Aorta (tissue), 5 donors: Measurements from ENCODE around the gene INTS3. TPM values are rescaled to one million over a fixed set of nuclear protein-coding genes. Genes with fewer than 3 reads are reported as not detected.
"Not testable (repeated sequence)": the region's sequence is repeated elsewhere in the genome, so short reads cannot be mapped to it uniquely, and the experiment has no call there.

Experiments
- ATAC-seq: fragments of 200-7000 bp; cut with Tn5 transposase; one replicate; pipeline ENCODE4 v1.9.1; 2022; ENCODE audit warnings: moderate library complexity; ENCODE audit not compliant: low FRiP score
- DNase-seq, 2 donors: peaks; one replicate each; pipeline ENCODE4 v3.0.0-alpha.2; 2020
- H3K27ac ChIP-seq, 2 donors: one replicate each; pipeline ENCODE4 v1.5.1; 2013; ENCODE audit warnings: low read length in 2 of 2, mild to moderate bottlenecking in 2 of 2, moderate library complexity in 2 of 2, control low read depth in 1 of 2, inconsistent platforms in 1 of 2, low read depth in 1 of 2
- H3K27me3 ChIP-seq, 2 donors: one replicate each; pipeline ENCODE4 v1.6.1; 2013; ENCODE audit warnings: control low read depth in 1 of 2, low read length in 1 of 2, mild to moderate bottlenecking in 1 of 2, moderate library complexity in 1 of 2; ENCODE audit not compliant: insufficient read depth in 2 of 2, control insufficient read depth in 1 of 2
- H3K36me3 ChIP-seq, 2 donors: one replicate each; pipeline ENCODE4 v1.6.1; 2013; ENCODE audit warnings: control low read depth in 1 of 2, low read length in 1 of 2, mild to moderate bottlenecking in 1 of 2; ENCODE audit not compliant: insufficient read depth in 2 of 2, control insufficient read depth in 1 of 2
- H3K4me1 ChIP-seq, 2 donors: one replicate each; pipeline ENCODE4 v1.6.1; 2013; ENCODE audit warnings: low read length in 2 of 2, control low read depth in 1 of 2, mild to moderate bottlenecking in 1 of 2, moderate library complexity in 1 of 2; ENCODE audit not compliant: insufficient read depth in 2 of 2, control insufficient read depth in 1 of 2
- H3K4me3 ChIP-seq, 2 donors: one replicate each; pipeline ENCODE4 v1.5.1; 2013; ENCODE audit warnings: low read length in 2 of 2, control low read depth in 1 of 2, mild to moderate bottlenecking in 1 of 2
- H3K9me3 ChIP-seq: one replicate; pipeline ENCODE4 v1.6.1; 2013; ENCODE audit warnings: mild to moderate bottlenecking, low read length; ENCODE audit not compliant: control insufficient read depth
- WGBS, 2 donors: extraction: QIAGEN DNeasy Blood & Tissue Kit; methylation state at CpG; one replicate each; pipeline ENCODE4 v1.1.7; 2013; 5-methylcytosine and 5-hydroxymethylcytosine counted together
- intact Hi-C, 2 donors: fragments of 100-400 bp; cut with DNase I; formaldehyde crosslinking; loops; one replicate each; pipeline versions ENCODE4 v1.14.2 to v1.15.0; 2022
- polyA plus RNA-seq, 2 donors: library from polyadenylated mRNA; stranded (reverse); fragments of 200-250 nt; gene quantifications; one replicate each; pipeline ENCODE4 v1.2.3, GENCODE V29; 2013
- total RNA-seq, 2 donors: library from RNA; stranded (reverse); fragmentation: NEBNext Ultra II Directional; extraction: Animal tissue kit (Norgen Biotek cat#: 25700); gene quantifications; one replicate each; pipeline ENCODE4 v1.2.1, GENCODE V29; 2021
- donor health status: healthy with polysubstance abuse.
- donor health status: Bipolar disorder and iron deficiency.
- donor health status: DM: no; HTN: no; CAD: no.
- donor health status: DM: no; HTN: no; CAD: no.
- donor health status: DM: yes; HTN: yes; CAD: no.

The INTS3 gene
- total and polyA plus RNA-seq, 4 donors = 10.9 to 101 (median 64.4) TPM

DNA sequence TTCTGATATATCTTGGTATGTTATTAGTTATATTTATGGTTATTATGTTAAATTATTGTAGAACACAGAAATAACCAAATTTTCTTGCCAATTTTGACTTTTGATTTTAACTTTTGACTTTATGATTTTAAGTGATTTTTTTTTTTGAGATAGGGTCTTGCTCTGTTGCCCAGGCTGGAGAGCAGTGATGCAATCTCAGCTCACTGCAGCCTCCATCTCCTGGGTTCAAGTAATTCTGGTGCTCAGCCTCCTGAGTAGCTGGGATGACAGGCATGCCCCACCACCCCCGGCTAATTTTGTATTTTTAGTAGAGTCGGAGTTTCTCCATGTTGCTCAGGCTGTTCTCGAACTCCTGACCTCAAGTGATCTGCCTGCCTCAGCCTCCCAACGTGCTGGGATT lies 3.2 kb upstream of the INTS3 start:
- DNase-seq, H3K27ac ChIP-seq: not testable (repeated sequence)

GRCh38 chr1:153728305-153729066 lies 636 bp downstream of the INTS3 start:
- H3K36me3 ChIP-seq = no peaks in the 10 kb centered on the region
- H3K4me3 ChIP-seq = peak overlapping the region; percentile 82 to 89
- peak overlapping the region; percentile 84 to 99 for H3K27ac ChIP-seq
- intact Hi-C loops = loop anchor here in 1 of 2 donors (2.0 kb wide), 1 partner anchor 20 kb away; no protein-coding TSS in a partner anchor
- H3K4me1 ChIP-seq = no peaks in the 10 kb centered on the region
- DNase-seq (peak; percentile 65 to 78), ATAC-seq (peak; percentile 51)
- H3K9me3 ChIP-seq = no peaks in the 10 kb centered on the region
- 0 to 1% methylated on average over 18 to 19 of the region's 19 CpGs for WGBS, 2 donors
- H3K27me3 ChIP-seq = no peaks in the 10 kb centered on the region

More for the DNA sequence above, 3.2 kb upstream of the INTS3 start:
- H3K36me3 ChIP-seq, H3K4me3 ChIP-seq, intact Hi-C loops, H3K4me1 ChIP-seq, H3K9me3 ChIP-seq, H3K27me3 ChIP-seq, ATAC-seq: not testable (repeated sequence)
- WGBS, 2 donors = 88 to 89% methylated on average over 4 of the region's 4 CpGs

- Histone ChIP-seq H3K9me3 (no peaks in the 10 kb centered on the region), H3K4me3 (no peak overlapping the region), H3K36me3 (no peaks in the 10 kb centered on the region), H3K27me3 (no peaks in the 10 kb centered on the region), H3K27ac (peak overlapping the region in 1 of 2 donors; percentile 83), H3K4me1 (peaks cover 0 to 8% of the 10 kb centered on the region in 2 donors)
- ATAC-seq (no peak), DNase-seq (no peak)
- WGBS, 2 donors = 29 to 32% methylated on average over 5 of the region's 5 CpGs
- intact Hi-C loops = no loop called here
Observed at GRCh38 chr1:153730468-153730988, 2.7 kb downstream of the INTS3 start.

- Histone ChIP-seq H3K27ac (peak overlapping the region; percentile 11 to 51), H3K9me3 (no peaks in the 10 kb centered on the region), H3K4me3 (no peak overlapping the region), H3K27me3 (no peaks in the 10 kb centered on the region), H3K4me1 (peaks cover 0 to 8% of the 10 kb centered on the region in 2 donors), H3K36me3 (peaks cover 0 to 2% of the 10 kb centered on the region in 2 donors)
- intact Hi-C loops = no loop called here
- ATAC-seq (no peak), DNase-seq (no peak)
- WGBS, 2 donors = 0 to 10% methylated on average over 1 of the region's 1 CpG
Observed at GRCh38 chr1:153733970-153734369, 6.1 kb downstream of the INTS3 start.

DNA sequence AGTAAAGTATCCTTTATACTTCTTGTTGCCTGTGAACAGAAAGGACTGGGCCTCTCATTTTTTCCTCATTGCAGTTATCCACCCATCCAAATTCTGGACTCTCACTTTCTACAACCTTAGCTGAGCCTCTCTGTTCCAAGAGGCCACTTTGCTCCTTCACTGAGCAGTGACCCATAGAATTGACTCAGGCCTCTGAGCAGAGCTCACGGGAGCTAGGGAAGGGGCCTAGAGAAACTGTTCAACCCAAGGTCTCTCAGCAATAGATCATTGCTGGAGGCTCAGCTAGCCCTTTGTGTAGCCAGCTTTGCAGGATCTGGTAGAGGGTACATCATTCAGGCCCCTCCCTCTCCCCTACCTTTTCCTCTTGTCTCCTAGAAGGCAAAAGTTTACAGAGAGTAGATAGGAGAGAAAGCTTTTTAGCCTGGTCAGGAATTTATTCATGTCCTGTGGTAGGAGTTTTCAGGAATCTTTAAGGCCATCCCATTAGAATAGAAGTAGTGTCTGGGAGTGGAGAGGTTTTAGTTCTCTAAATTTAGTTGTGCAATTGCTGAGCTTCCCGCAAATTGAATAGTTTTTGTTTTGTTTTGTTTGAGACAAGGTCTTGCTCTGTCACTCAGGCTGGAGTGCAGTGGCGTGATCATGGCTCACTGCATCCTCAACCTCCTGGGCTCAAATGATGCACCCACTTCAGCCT lies 6.7 kb downstream of the INTS3 start:
- H3K9me3 ChIP-seq = no peaks in the 10 kb centered on the region
- WGBS, 2 donors = 55% methylated on average over 3 of the region's 3 CpGs
- ATAC-seq = no peak
- intact Hi-C loops = no loop called here
- no peak overlapping the region for H3K4me3 ChIP-seq
- H3K27ac ChIP-seq = peak overlapping the region; percentile 6 to 51
- no peak for DNase-seq
- H3K27me3 ChIP-seq = no peaks in the 10 kb centered on the region
- H3K4me1 ChIP-seq = peaks cover 0 to 8% of the 10 kb centered on the region in 2 donors
- peaks cover 0 to 2% of the 10 kb centered on the region in 2 donors for H3K36me3 ChIP-seq

DNA sequence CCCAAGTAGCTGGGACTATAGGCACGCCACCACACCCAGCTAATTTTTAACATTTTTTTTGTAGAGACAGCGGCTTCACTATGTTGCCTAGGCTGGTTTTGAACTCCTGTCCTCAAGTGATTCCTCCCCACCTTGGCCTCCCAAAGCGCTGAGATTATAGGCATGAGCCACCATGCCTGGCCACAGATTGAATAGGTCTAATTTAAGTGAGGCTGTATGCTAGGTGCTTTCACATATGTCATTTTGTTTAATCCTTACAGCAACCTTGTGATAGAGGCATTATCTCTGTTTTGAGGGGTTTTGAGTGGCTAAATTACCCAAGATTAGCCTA lies 7.2 kb downstream of the INTS3 start:
- DNase-seq (no peak), ATAC-seq (no peak)
- no peaks in the 10 kb centered on the region for H3K9me3 ChIP-seq
- peaks cover 0 to 8% of the 10 kb centered on the region in 2 donors for H3K4me1 ChIP-seq
- H3K4me3 ChIP-seq = no peak overlapping the region
- WGBS, 2 donors = 91 to 93% methylated on average over 3 of the region's 3 CpGs
- H3K27me3 ChIP-seq = no peaks in the 10 kb centered on the region
- intact Hi-C loops = no loop called here
- no peak overlapping the region for H3K27ac ChIP-seq
- peaks cover 0 to 2% of the 10 kb centered on the region in 2 donors for H3K36me3 ChIP-seq

DNA sequence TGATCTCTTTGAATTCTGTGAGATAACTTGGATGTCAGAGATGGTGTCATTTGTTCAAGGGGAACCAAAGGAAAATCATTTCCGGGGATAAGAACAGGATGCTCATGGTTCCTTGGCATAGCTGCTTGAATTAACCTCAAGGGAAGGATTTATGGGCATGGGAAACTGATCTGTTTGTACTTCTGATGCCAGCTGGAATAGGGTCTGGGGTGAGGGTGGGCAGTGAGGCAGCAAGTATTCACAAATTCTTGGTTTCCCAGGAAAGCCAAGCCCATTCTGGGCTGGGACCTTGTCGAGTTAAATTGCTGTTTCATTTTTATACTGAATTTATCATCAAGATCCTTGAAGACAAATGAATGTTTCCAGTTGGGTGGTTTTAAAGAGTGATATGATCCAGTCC lies 14.1 kb downstream of the INTS3 start:
- WGBS, 2 donors = 1% methylated on average over 2 of the region's 2 CpGs
- peaks cover 0 to 11% of the 10 kb centered on the region in 2 donors for H3K4me1 ChIP-seq
- no peak overlapping the region for H3K4me3 ChIP-seq
- no peaks in the 10 kb centered on the region for H3K9me3 ChIP-seq
- no peak for DNase-seq
- H3K27me3 ChIP-seq = no peaks in the 10 kb centered on the region
- H3K27ac ChIP-seq = peak overlapping the region; percentile 49 to 50
- peaks cover 2 to 5% of the 10 kb centered on the region in 2 donors for H3K36me3 ChIP-seq
- intact Hi-C loops = no loop called here
- no peak for ATAC-seq

- WGBS, 2 donors = 8 to 16% methylated on average over 5 of the region's 5 CpGs
- Histone ChIP-seq H3K4me1 (peaks cover 0 to 16% of the 10 kb centered on the region in 2 donors), H3K27ac (peak overlapping the region; percentile 92 to 99), H3K4me3 (no peak overlapping the region), H3K36me3 (peaks cover 2 to 5% of the 10 kb centered on the region in 2 donors), H3K9me3 (no peaks in the 10 kb centered on the region), H3K27me3 (no peaks in the 10 kb centered on the region)
- DNase-seq (no peak), ATAC-seq (peak; percentile 81)
- intact Hi-C loops = no loop called here
Observed at GRCh38 chr1:153742411-153743142, 14.7 kb downstream of the INTS3 start.
